T-helper 17 cell (primary cell): Measurements from ENCODE around the gene PUM1. TPM values are rescaled to one million over a fixed set of nuclear protein-coding genes. Genes with fewer than 3 reads are reported as not detected.

Experiments
- ATAC-seq: fragments of 150-1000 bp; cut with Tn5 transposase; 2 replicates; pipeline ENCODE4 v1.10.0; 2021; ENCODE audit warnings: mild to moderate bottlenecking, moderate library complexity
- DNase-seq, 3 donors: peaks; one replicate each; pipeline versions ENCODE4 v3.0.0 to v3.0.0-alpha.2; 2020 to 2021
- H3K9me3 ChIP-seq: one replicate; pipeline ENCODE4 v1.7.0; 2013; ENCODE audit warnings: low read length, mild to moderate bottlenecking; ENCODE audit not compliant: control insufficient read depth, poor library complexity, severe bottlenecking
- H3K27ac Mint-ChIP-seq: one replicate; pipeline ENCODE4 v1.8.0; 2022; ENCODE audit warnings: mild to moderate bottlenecking, moderate library complexity, mixed read lengths
- H3K27me3 Mint-ChIP-seq: one replicate; pipeline ENCODE4 v1.8.0; 2022; ENCODE audit warnings: mixed read lengths
- H3K36me3 Mint-ChIP-seq: one replicate; pipeline ENCODE4 v1.8.0; 2022; ENCODE audit warnings: low read depth, mixed read lengths
- H3K4me1 Mint-ChIP-seq: one replicate; pipeline ENCODE4 v1.8.0; 2022; ENCODE audit warnings: mild to moderate bottlenecking, mixed read lengths
- H3K4me3 Mint-ChIP-seq: one replicate; pipeline ENCODE4 v1.8.0; 2022; ENCODE audit warnings: mild to moderate bottlenecking, moderate library complexity, mixed read lengths
- total RNA-seq, 4 donors: library from RNA in 2 of 4; stranded (reverse) in 2 of 4; gene quantifications; one replicate each; pipeline ENCODE4 v1.2.3 and lab custom pipeline; 2022 to 2026

The PUM1 gene
- total RNA-seq, 2 donors from 2014 or later = 186 to 202 TPM

DNA sequence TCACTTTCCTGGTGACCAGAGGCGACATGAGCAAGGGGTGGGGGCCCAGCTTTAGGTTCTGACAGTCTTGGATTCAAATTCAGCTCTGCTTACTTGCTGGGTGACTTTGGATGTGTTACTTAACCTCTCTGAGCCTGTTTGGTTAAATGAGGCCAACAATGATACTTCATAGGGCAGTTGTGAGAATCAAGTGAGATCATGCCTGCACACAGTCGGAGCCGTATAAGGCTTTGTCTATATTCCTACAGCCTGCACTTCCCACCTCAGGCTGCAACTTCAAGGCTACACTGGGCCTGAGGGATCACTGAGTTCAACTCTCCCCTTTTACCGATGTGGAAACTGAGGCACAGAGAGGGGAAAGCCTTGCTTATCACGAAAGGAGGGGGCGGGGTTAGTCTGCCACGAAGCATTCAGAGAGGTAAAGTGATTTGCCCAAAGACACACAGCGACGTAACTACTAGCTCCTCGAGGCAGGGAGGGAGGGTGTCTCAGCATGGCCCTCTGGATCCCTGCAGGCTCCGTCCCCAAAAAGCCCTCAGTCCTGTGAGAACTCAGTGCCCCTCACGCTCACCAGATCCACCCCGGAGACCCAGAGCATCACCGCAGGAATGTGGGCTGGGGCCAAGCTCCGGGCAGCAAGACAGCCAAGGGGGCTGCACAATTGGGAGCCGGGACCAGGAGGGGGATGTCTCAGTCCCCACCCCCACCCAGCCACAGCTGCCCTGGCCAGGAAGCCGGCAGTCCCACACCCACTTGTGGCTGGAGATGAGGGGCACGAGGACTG is 181.9 kb downstream of the PUM1 start:
- Mint-ChIP-seq H3K36me3 (peaks cover 5% of the 10 kb centered on the region), H3K4me3 (no peak overlapping the region), H3K27me3 (peaks cover 46% of the 10 kb centered on the region), H3K4me1 (peaks cover 6% of the 10 kb centered on the region), H3K27ac (no peak overlapping the region)
- ATAC-seq (no peak), DNase-seq (no peak)
- no peaks in the 10 kb centered on the region for H3K9me3 ChIP-seq

DNA sequence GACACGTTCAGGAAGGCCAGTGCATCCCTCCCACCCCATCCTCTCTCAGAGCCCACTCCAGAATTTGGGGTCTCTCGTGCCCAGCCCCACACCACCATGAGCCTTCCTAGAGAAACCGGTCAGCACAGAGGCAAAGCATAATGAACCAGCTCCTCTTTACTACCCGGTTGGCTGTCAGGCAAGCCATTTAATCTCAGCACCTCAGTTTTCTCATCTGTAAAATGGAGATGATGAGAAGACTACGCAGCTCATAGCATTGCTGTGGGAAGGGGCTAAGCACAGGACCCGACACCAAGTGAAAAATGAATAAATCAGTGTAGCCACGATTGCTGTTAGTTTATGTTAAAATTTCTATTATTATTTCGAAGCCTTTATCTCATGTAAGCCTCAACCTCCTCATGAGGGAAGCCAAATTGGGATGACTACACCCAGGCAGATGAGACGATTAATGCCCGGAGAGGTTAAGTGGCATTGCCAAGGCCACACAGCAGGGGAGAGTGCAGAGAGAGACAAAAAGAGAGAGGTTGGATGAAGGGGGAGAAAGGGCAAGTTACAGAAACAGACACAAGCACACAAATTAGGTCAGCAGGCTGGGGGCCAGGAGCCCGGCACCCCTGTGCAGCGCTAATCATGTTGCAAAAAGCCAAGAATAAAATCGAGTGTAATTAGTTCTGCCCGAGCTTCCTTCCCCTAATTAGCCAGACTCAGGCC is 182.7 kb downstream of the PUM1 start:
- Mint-ChIP-seq H3K4me1 (peaks cover 6% of the 10 kb centered on the region), H3K4me3 (no peak overlapping the region)
- no peak for DNase-seq

More for the DNA sequence above, 182.7 kb downstream of the PUM1 start:
- H3K9me3 ChIP-seq = no peaks in the 10 kb centered on the region
- ATAC-seq = no peak
- peaks cover 53% of the 10 kb centered on the region for H3K27me3 Mint-ChIP-seq
- H3K27ac Mint-ChIP-seq = no peak overlapping the region
- H3K36me3 Mint-ChIP-seq = peaks cover 5% of the 10 kb centered on the region

Other genes with a start within 250 kb of the PUM1 start
- gene SDC3, start 157.0 kb downstream of the PUM1 start, total RNA-seq = under 1 TPM; 0.32 to 0.34 TPM
- gene NKAIN1, start 174.2 kb upstream of the PUM1 start, total RNA-seq = not detected
- gene SNRNP40, start 231.1 kb upstream of the PUM1 start, total RNA-seq = 10 to 100 TPM; 48.0 to 55.8 TPM
- 10 to 100 TPM; 14.0 to 17.4 TPM for gene ZCCHC17, start 231.3 kb upstream of the PUM1 start, total RNA-seq